GM13976 (cell line): ENCODE measurements around the gene NHERF2.
"Not testable (repeated sequence)": the region's sequence is repeated elsewhere in the genome, so short reads cannot be mapped to it uniquely, and the experiment has no call there.

Source experiments
- DNase-seq: peaks from one replicate; pipeline ENCODE4 v3.0.0; 2012; ENCODE audit warnings: low spot score
- in situ Hi-C: fragments of 300-500 bp; cut with MboI; formaldehyde crosslinking; loops from one replicate; pipeline ENCODE4 v1.12.0; 2022; ENCODE audit warnings: low sequenced_read_pairs, mixed read lengths, inconsistent platforms; ENCODE audit not compliant: unreplicated experiment
- TF ChIP-seq, protein P1 (sequence below): IDR thresholded peaks from 2 replicates; pipeline ENCODE4 v1.5.1; 2012; ENCODE audit warnings: borderline replicate concordance, mild to moderate bottlenecking; ENCODE audit not compliant: insufficient read depth; ENCODE audit errors: extremely low read depth, missing control alignments, control extremely low read depth

NHERF2 gene

DNA sequence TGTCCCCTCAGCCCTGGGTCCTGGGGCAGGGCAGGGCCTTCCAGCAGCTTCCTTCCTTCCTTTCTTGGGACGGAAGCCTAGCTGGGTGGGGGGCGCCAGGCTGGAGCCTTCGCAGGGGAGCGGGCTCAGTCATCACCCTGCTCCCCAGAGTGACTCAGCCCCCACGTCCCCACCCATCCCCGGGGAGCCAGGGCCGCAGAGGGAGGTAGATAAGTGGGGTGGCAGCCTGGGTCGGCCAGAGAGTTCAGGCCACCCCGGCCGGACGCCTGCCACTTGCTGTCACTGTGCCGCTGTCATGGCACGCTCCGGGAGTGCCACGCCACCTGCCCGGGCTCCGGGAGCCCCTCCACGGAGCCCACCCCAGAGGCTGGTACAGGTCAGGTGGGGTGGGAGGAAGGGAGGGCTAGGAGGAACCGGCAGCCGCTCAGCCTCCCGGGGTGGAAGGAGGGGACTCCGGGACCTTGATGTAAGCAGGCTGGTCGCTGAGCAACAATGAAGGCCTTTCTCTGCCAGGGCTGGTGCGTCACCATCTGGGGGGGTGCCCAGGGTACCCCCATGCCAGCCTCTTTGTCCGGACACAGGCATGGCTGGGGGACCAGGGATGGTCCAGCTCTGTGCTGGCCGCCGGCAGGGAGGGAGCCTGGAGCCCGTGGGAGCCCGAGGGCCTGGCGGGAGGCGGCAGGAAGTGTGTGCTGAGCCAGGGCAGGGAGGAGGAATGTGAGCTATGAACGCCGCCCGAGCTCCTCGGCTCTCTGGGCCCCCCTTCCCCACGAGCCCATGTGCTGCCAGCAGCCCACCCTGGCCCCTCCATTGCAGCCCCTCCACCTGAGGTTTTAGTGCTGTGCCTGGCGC lies 6.6 kb downstream of the NHERF2 start:
- DNase-seq = no peak
- in situ Hi-C loops = no loop called here
- TF ChIP-seq, protein P1, sequence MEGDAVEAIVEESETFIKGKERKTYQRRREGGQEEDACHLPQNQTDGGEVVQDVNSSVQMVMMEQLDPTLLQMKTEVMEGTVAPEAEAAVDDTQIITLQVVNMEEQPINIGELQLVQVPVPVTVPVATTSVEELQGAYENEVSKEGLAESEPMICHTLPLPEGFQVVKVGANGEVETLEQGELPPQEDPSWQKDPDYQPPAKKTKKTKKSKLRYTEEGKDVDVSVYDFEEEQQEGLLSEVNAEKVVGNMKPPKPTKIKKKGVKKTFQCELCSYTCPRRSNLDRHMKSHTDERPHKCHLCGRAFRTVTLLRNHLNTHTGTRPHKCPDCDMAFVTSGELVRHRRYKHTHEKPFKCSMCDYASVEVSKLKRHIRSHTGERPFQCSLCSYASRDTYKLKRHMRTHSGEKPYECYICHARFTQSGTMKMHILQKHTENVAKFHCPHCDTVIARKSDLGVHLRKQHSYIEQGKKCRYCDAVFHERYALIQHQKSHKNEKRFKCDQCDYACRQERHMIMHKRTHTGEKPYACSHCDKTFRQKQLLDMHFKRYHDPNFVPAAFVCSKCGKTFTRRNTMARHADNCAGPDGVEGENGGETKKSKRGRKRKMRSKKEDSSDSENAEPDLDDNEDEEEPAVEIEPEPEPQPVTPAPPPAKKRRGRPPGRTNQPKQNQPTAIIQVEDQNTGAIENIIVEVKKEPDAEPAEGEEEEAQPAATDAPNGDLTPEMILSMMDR = no peak

DNA sequence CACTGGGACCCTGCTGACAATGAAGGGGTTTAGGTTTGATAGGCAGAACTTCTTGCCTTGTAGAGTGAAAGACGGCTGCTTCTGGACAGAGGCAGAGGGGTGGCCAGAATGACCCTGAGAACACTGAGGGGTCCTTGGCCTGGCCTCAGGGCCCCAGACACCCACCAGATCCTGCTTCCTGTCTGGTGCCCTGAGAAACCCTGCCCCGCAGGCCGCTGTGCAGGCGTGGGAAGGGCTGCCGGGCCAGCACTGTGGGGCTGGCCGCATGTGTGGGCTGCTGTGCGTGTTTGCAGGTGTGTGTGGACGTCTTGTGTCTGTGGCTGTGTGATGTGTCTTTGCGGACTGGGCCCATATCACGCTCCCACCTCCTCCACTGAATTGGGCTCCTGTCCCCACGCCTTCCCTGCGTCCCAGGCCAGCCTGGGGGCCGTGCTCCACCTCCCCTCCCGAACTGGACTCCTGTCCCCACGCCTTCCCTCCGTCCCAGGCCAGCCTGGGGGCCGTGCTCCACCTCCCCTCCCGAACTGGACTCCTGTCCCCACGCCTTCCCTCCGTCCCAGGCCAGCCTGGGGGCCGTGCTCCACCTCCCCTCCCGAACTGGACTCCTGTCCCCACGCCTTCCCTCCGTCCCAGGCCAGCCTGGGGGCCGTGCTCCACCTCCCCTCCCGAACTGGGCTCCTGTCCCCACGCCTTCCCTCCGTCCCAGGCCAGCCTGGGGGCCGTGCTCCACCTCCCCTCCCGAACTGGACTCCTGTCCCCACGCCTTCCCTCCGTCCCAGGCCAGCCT lies 7.4 kb downstream of the NHERF2 start:
- DNase-seq, in situ Hi-C loops: not testable (repeated sequence)

DNA sequence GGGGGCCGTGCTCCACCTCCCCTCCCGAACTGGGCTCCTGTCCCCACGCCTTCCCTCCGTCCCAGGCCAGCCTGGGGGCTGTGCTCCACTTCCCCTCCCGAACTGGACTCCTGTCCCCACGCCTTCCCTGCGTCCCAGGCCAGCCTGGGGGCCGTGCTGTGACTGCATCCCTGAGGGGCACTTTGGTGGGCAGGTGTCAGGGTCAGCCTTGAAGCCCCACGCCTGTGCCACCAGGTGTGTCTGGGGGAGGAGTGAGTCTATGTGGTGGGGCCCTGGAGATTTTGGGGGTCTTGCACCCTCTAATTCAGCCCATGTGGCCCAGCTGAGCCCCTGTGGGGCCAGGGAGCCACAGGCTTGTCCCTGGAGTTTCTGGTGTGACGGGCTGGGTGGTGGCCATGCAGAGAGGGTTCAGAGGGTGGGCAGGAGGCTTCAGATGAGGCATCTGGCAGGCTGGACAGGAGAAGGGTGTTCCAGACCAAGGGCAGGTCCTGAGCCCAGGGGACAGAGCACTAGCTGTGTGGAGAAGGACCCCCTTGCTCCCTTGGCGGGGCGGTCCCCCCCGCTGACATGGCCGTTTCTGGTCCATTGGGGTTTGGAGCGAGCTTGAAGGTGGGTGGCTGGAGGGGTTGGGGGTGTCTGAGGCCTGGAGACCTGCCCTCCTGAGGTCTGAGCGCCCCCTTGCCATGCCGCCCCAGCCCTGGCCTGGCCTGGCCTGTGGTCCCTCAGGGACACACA lies 8.2 kb downstream of the NHERF2 start:
- TF ChIP-seq, protein P1 = no peak
- in situ Hi-C loops = no loop called here

DNA sequence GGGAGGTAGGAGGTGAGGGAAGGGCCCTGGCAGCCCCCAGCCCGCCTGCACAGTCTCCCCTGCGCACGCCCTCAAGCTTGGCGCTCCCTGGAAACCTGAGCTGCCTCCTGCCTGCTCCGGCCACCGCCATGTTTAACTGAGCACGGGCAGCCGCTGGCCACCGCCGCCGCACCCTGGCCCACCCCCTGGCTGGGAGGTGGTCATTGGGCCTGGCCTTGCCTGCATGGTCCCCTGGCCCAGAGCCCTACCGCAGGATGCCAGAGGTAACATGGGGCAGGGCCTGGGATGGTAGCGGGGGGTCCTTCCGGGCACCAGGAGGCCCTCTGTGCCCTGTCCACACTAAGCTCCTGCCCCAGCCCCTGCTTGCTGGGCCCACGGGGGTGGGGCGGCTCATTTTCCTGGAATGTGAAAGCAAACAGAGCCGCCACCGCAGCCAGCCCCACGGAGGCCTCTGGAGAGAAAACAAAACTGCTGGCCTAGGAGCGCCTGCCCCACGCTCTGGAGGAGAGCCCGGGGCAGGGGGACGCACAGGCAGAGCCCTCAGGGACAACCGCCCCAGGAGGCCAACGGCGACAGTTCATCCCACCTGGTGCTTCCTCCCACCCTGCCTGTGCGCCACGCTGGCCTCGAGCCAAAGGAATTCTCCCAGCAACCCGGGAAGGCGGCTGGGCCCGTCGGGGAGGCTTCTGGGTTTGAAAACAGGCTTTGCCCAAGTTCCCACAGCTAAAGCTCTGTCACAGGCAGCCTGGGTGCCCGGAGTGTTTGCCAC lies 8.9 kb downstream of the NHERF2 start:
- in situ Hi-C loops = no loop called here
- TF ChIP-seq, protein P1 = no peak
- no peak for DNase-seq

More for the DNA sequence above, 8.2 kb downstream of the NHERF2 start:
- no peak for DNase-seq

DNA sequence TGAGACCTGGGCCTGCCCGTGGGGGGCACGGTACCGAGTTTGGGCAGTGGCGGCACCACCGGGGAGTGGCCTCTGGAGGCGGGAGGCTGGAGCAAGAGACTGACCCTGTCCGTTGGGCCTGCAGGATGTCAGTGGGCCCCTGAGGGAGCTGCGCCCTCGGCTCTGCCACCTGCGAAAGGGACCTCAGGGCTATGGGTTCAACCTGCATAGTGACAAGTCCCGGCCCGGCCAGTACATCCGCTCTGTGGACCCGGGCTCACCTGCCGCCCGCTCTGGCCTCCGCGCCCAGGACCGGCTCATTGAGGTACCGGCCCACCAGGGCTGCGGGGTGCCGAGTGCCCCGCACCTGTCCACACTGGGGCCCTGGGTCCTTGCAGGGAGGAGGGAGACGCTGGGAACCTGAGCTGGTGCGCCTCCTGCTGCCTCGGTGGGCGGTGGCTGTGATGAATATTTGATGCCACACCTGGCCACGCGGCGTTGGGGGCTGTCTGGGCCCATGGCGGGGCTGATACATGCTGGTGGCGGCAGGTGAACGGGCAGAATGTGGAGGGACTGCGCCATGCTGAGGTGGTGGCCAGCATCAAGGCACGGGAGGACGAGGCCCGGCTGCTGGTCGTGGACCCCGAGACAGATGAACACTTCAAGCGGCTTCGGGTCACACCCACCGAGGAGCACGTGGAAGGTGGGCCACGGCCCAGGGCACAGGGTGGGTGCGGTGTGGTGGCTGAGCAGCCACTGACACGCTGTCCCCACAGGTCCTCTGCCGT lies 9.7 kb downstream of the NHERF2 start:
- TF ChIP-seq, protein P1 = no peak
- DNase-seq = no peak
- in situ Hi-C loops = no loop called here

DNA sequence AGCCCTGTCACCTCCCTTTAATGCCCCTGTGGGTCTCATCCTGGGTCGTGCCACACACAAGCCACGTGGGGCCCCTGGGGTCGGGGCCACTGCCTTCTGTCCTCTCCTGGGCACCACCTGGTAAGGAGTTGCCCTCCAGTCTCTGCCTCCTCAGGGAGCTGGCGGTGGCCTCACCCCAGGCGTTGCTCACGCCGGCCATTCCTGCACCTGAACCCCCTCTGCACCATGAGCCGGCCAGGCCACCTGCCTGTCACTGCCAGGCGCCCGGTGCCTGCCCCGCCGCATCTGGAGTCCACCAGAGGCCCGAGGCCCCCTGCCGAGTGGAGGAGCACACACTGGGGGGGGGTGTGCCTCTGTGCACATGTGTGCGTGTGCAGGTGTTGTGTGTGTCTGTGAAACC lies 10.4 kb downstream of the NHERF2 start:
- TF ChIP-seq, protein P1 = no peak
- no peak for DNase-seq
- in situ Hi-C loops = no loop called here
